Tibial nerve (tissue), 4 donors: ENCODE results near the gene TCF4. TPM values are rescaled to one million over a fixed set of nuclear protein-coding genes. Genes with fewer than 3 reads are reported as not detected.

Experiments used
- DNase-seq, 2 donors: peaks; one replicate each; pipeline ENCODE4 v3.0.0-alpha.2; 2019; ENCODE audit warnings: low spot score in 2 of 2
- H3K27ac ChIP-seq, 4 donors: fragments of 200-600 bp; sonication (generic) in 3 of 4; one replicate each; pipeline ENCODE4 v1.5.1; 2017 to 2019; ENCODE audit warnings: mild to moderate bottlenecking in 1 of 4
- H3K27me3 ChIP-seq, 2 donors: fragments of 200-600 bp; sonication (generic) in 1 of 2; one replicate each; pipeline versions ENCODE4 v1.5.1 to v1.6.0; 2017 to 2019
- H3K36me3 ChIP-seq, 3 donors: fragments of 200-600 bp; sonication (generic); one replicate each; pipeline ENCODE4 v1.5.1; 2018 to 2019
- H3K4me1 ChIP-seq, 4 donors: fragments of 200-600 bp; sonication (generic) in 3 of 4; one replicate each; pipeline ENCODE4 v1.5.1; 2017 to 2019
- H3K4me3 ChIP-seq, 4 donors: fragments of 200-600 bp; sonication (generic) in 3 of 4; one replicate each; pipeline ENCODE4 v1.5.1; 2017 to 2019; ENCODE audit warnings: mild to moderate bottlenecking in 1 of 4, moderate library complexity in 1 of 4
- H3K9me3 ChIP-seq, 4 donors: fragments of 200-600 bp; sonication (generic) in 3 of 4; one replicate each; pipeline ENCODE4 v1.5.1; 2017 to 2019
- CTCF ChIP-seq, 5 experiments: fragments of 200-600 bp in 3 of 5; fragments of 450-650 bp in 2 of 5; sonication (generic) in 3 of 5; IDR thresholded peaks; one replicate each; pipeline ENCODE4 v1.5.1; 2016 to 2019; ENCODE audit warnings: antibody characterized with exemption in 5 of 5, mild to moderate bottlenecking in 3 of 5, moderate library complexity in 2 of 5
- EP300 ChIP-seq, 2 donors: sonication (generic); formaldehyde crosslinking; IDR thresholded peaks; one replicate each; pipeline ENCODE4 v1.6.1; 2017; ENCODE audit warnings: antibody characterized with exemption in 2 of 2, mild to moderate bottlenecking in 1 of 2
- POLR2A ChIP-seq, 2 donors: fragments of 450-650 bp; IDR thresholded peaks; one replicate each; pipeline ENCODE4 v1.6.1; 2017; ENCODE audit warnings: antibody characterized with exemption in 2 of 2, mild to moderate bottlenecking in 2 of 2, moderate library complexity in 2 of 2
- WGBS, 2 donors: methylation state at CpG; one replicate each; pipeline ENCODE4 v1.1.5; 2018; 5-methylcytosine and 5-hydroxymethylcytosine counted together
- total RNA-seq, 4 donors: library from RNA; depleted of rRNA; stranded (reverse); fragments of >200 nt; gene quantifications; one replicate each; pipeline ENCODE4 v1.1.0, GENCODE V29; 2016

The TCF4 gene
- total RNA-seq, 4 donors from 2014 or later = 100 to 157 (median 114) TPM

GRCh38 chr18:55307505-55307904, 280.5 kb downstream of the TCF4 start:
- Histone ChIP-seq H3K4me1 (peaks cover 0 to 20% (median 4%) of the 10 kb centered on the region in 4 donors), H3K27ac (no peak overlapping the region), H3K27me3 (no peaks in the 10 kb centered on the region), H3K4me3 (no peak overlapping the region), H3K9me3 (no peaks in the 10 kb centered on the region), H3K36me3 (no peaks in the 10 kb centered on the region)
- WGBS, 2 donors = 69 to 80% methylated on average over 3 of the region's 3 CpGs
- DNase-seq = no peak
- TF ChIP-seq CTCF (IDR thresholded peaks at IDR 0.05) (no peak), EP300 (IDR thresholded peaks at IDR 0.05) (no peak)

- no peaks in the 10 kb centered on the region for H3K36me3 ChIP-seq
- 62 to 66% methylated on average over 2 of the region's 2 CpGs for WGBS, 2 donors
- no peak for DNase-seq
- no peak overlapping the region for H3K4me3 ChIP-seq
- H3K4me1 ChIP-seq = peaks cover 0 to 27% (median 4%) of the 10 kb centered on the region in 4 donors
- H3K27me3 ChIP-seq = no peaks in the 10 kb centered on the region
- no peak overlapping the region for H3K27ac ChIP-seq
- no peaks in the 10 kb centered on the region for H3K9me3 ChIP-seq
- TF ChIP-seq POLR2A (IDR thresholded peaks at IDR 0.05) (no peak), EP300 (IDR thresholded peaks at IDR 0.05) (no peak), CTCF (IDR thresholded peaks at IDR 0.05) (no peak)
These were observed 281.5 kb downstream of the TCF4 start for GRCh38 chr18:55306359-55307024.

- DNase-seq = no peak
- Histone ChIP-seq H3K36me3 (no peaks in the 10 kb centered on the region), H3K27me3 (no peaks in the 10 kb centered on the region), H3K9me3 (no peaks in the 10 kb centered on the region), H3K4me1 (peaks cover 0 to 39% (median 3%) of the 10 kb centered on the region in 4 donors), H3K27ac (peak overlapping the region; percentile 10 to 77 (median 59)), H3K4me3 (peak overlapping the region in 1 of 4 donors; percentile 28)
- WGBS, 2 donors = 57 to 60% methylated on average over 11 of the region's 11 CpGs
- no peak for TF ChIP-seq CTCF (IDR thresholded peaks at IDR 0.05)
- no peak for TF ChIP-seq EP300 (IDR thresholded peaks at IDR 0.05)
- TF ChIP-seq POLR2A (IDR thresholded peaks at IDR 0.05) = no peak
These were observed 285.7 kb downstream of the TCF4 start for GRCh38 chr18:55302167-55302833.

- no peaks in the 10 kb centered on the region for H3K27me3 ChIP-seq
- H3K4me3 ChIP-seq = peak overlapping the region in 1 of 4 donors; percentile 28
- no peak for TF ChIP-seq POLR2A (IDR thresholded peaks at IDR 0.05)
- no peak for TF ChIP-seq EP300 (IDR thresholded peaks at IDR 0.05)
- no peak for TF ChIP-seq CTCF (IDR thresholded peaks at IDR 0.05)
- no peaks in the 10 kb centered on the region for H3K36me3 ChIP-seq
- DNase-seq = no peak
- H3K27ac ChIP-seq = peak overlapping the region in 3 of 4 donors; percentile 54 to 77 (median 64)
- WGBS, 2 donors = 44 to 60% methylated on average over 8 of the region's 8 CpGs
- no peaks in the 10 kb centered on the region for H3K9me3 ChIP-seq
- peaks cover 0 to 40% (median 3%) of the 10 kb centered on the region in 4 donors for H3K4me1 ChIP-seq
These were observed 286.2 kb downstream of the TCF4 start for GRCh38 chr18:55301824-55302166.

GRCh38 chr18:55300936-55301531, 287.0 kb downstream of the TCF4 start:
- Histone ChIP-seq H3K9me3 (no peaks in the 10 kb centered on the region), H3K27me3 (no peaks in the 10 kb centered on the region), H3K36me3 (no peaks in the 10 kb centered on the region), H3K4me3 (peak overlapping the region in 1 of 4 donors; percentile 28), H3K4me1 (peaks cover 0 to 44% (median 0%) of the 10 kb centered on the region in 4 donors), H3K27ac (peak overlapping the region in 2 of 4 donors; percentile 64 to 77)
- WGBS, 2 donors = 53 to 68% methylated on average over 14 of the region's 14 CpGs
- DNase-seq = no peak
- TF ChIP-seq CTCF (IDR thresholded peaks at IDR 0.05) (no peak), POLR2A (IDR thresholded peaks at IDR 0.05) (no peak), EP300 (IDR thresholded peaks at IDR 0.05) (no peak)
